Activated T-cell treated with anti-CD3 and anti-CD28 coated beads, Interleukin-2, amount 50 U/mL, for 24 hours (primary cell): ENCODE data around the gene GNG3.
"Not testable (repeated sequence)": the region's sequence is repeated elsewhere in the genome, so short reads cannot be mapped to it uniquely, and the experiment has no call there.

Source experiments
- DNase-seq: peaks from one replicate; pipeline ENCODE4 v3.0.0-alpha.2; 2020
- H3K27ac Mint-ChIP-seq: 2 replicates; pipeline ENCODE4 v1.8.0; 2020; ENCODE audit warnings: mild to moderate bottlenecking, mixed read lengths
- H3K27me3 Mint-ChIP-seq: 2 replicates; pipeline ENCODE4 v1.8.0; 2020; ENCODE audit warnings: mixed read lengths
- H3K36me3 Mint-ChIP-seq: 2 replicates; pipeline ENCODE4 v1.8.0; 2020; ENCODE audit warnings: low read depth, mixed read lengths
- H3K4me1 Mint-ChIP-seq: 2 replicates; pipeline ENCODE4 v1.8.0; 2020; ENCODE audit warnings: low read depth, mixed read lengths
- H3K4me3 Mint-ChIP-seq: 2 replicates; pipeline ENCODE4 v1.8.0; 2020; ENCODE audit warnings: mild to moderate bottlenecking, moderate library complexity, mixed read lengths
- H3K9me3 Mint-ChIP-seq: 2 replicates; pipeline ENCODE4 v1.8.0; 2020; ENCODE audit warnings: mixed read lengths

Gene GNG3

GRCh38 chr11:62721994-62722393, 14.5 kb downstream of the GNG3 start:
- peaks cover 97% of the 10 kb centered on the region for H3K36me3 Mint-ChIP-seq
- H3K4me1 Mint-ChIP-seq = peaks cover 61% of the 10 kb centered on the region
- peak overlapping the region; percentile 74 for H3K27ac Mint-ChIP-seq
- no peaks in the 10 kb centered on the region for H3K9me3 Mint-ChIP-seq
- DNase-seq = no peak
- H3K4me3 Mint-ChIP-seq = no peak overlapping the region
- H3K27me3 Mint-ChIP-seq = no peaks in the 10 kb centered on the region

- H3K4me3 Mint-ChIP-seq = peak overlapping the region; percentile 98
- peaks cover 89% of the 10 kb centered on the region for H3K36me3 Mint-ChIP-seq
- no peaks in the 10 kb centered on the region for H3K27me3 Mint-ChIP-seq
- peaks cover 53% of the 10 kb centered on the region for H3K4me1 Mint-ChIP-seq
- H3K27ac Mint-ChIP-seq = peak overlapping the region; percentile 100
- no peak for DNase-seq
- no peaks in the 10 kb centered on the region for H3K9me3 Mint-ChIP-seq
Observed at GRCh38 chr11:62724171-62724570, 16.7 kb downstream of the GNG3 start.

- no peak for DNase-seq
- Mint-ChIP-seq H3K4me3 (peak overlapping the region; percentile 98), H3K27me3 (no peaks in the 10 kb centered on the region), H3K27ac (peak overlapping the region; percentile 100), H3K9me3 (no peaks in the 10 kb centered on the region), H3K4me1 (peaks cover 52% of the 10 kb centered on the region), H3K36me3 (peaks cover 81% of the 10 kb centered on the region)
Observed at GRCh38 chr11:62725646-62726045, 18.2 kb downstream of the GNG3 start.

- Mint-ChIP-seq H3K27me3 (no peaks in the 10 kb centered on the region), H3K4me1 (peaks cover 51% of the 10 kb centered on the region), H3K27ac (peak overlapping the region; percentile 100), H3K4me3 (peak overlapping the region; percentile 98), H3K9me3 (no peaks in the 10 kb centered on the region), H3K36me3 (peaks cover 78% of the 10 kb centered on the region)
- peak; percentile 63 for DNase-seq
Observed at GRCh38 chr11:62726156-62726914, 18.9 kb downstream of the GNG3 start.

- peaks cover 77% of the 10 kb centered on the region for H3K36me3 Mint-ChIP-seq
- peak overlapping the region; percentile 98 for H3K4me3 Mint-ChIP-seq
- H3K27me3 Mint-ChIP-seq = no peaks in the 10 kb centered on the region
- no peaks in the 10 kb centered on the region for H3K9me3 Mint-ChIP-seq
- DNase-seq = no peak
- H3K4me1 Mint-ChIP-seq = peaks cover 48% of the 10 kb centered on the region
- peak overlapping the region; percentile 100 for H3K27ac Mint-ChIP-seq
Observed at GRCh38 chr11:62726915-62727164, 19.4 kb downstream of the GNG3 start.

- peak; percentile 98 for DNase-seq
- H3K27me3 Mint-ChIP-seq = no peaks in the 10 kb centered on the region
- peak within 1 kb of the TSS; percentile 98 for H3K4me3 Mint-ChIP-seq
- no peaks in the 10 kb centered on the region for H3K9me3 Mint-ChIP-seq
- H3K4me1 Mint-ChIP-seq = peaks cover 44% of the 10 kb centered on the region
- peak within 1 kb of the TSS; percentile 100 for H3K27ac Mint-ChIP-seq
- peaks cover 72% of the 10 kb centered on the region for H3K36me3 Mint-ChIP-seq
Observed at GRCh38 chr11:62727165-62727871, 19.8 kb downstream of the GNG3 start, which contains the start of gene HNRNPUL2. Gene HNRNPUL2 (minus strand): TSS chr11:62727457. CDS start chr11:62727156, 301 bp downstream.

- no peaks in the 10 kb centered on the region for H3K9me3 Mint-ChIP-seq
Observed at GRCh38 chr11:62727872-62728170, 20.3 kb downstream of the GNG3 start.

GRCh38 chr11:62728171-62728988, 20.9 kb downstream of the GNG3 start, which contains the start of gene TTC9C:
Gene TTC9C (plus strand): TSS chr11:62728486. CDS start chr11:62728849, 363 bp downstream.
- no peaks in the 10 kb centered on the region for H3K9me3 Mint-ChIP-seq
- H3K4me3 Mint-ChIP-seq = peak within 1 kb of the TSS; percentile 98
- H3K27ac Mint-ChIP-seq = peak within 1 kb of the TSS; percentile 100
- H3K27me3 Mint-ChIP-seq = no peaks in the 10 kb centered on the region
- peaks cover 42% of the 10 kb centered on the region for H3K4me1 Mint-ChIP-seq
- DNase-seq = peak; percentile 85
- H3K36me3 Mint-ChIP-seq = peaks cover 69% of the 10 kb centered on the region

More at GRCh38 chr11:62727872-62728170, 20.3 kb downstream of the GNG3 start:
- peak; percentile 84 for DNase-seq
- H3K36me3 Mint-ChIP-seq = peaks cover 70% of the 10 kb centered on the region
- H3K27ac Mint-ChIP-seq = peak overlapping the region; percentile 100
- H3K4me1 Mint-ChIP-seq = peaks cover 41% of the 10 kb centered on the region
- H3K4me3 Mint-ChIP-seq = peak overlapping the region; percentile 98
- H3K27me3 Mint-ChIP-seq = no peaks in the 10 kb centered on the region

GRCh38 chr11:62730076-62730475, 22.6 kb downstream of the GNG3 start:
- not testable (repeated sequence) for H3K9me3 Mint-ChIP-seq, H3K27me3 Mint-ChIP-seq, DNase-seq
- H3K4me3 Mint-ChIP-seq = peak overlapping the region; percentile 98
- H3K36me3 Mint-ChIP-seq = peaks cover 64% of the 10 kb centered on the region
- H3K27ac Mint-ChIP-seq = peak overlapping the region; percentile 67
- peaks cover 27% of the 10 kb centered on the region for H3K4me1 Mint-ChIP-seq

- H3K36me3 Mint-ChIP-seq = peaks cover 63% of the 10 kb centered on the region
- H3K4me3 Mint-ChIP-seq = no peak overlapping the region
- H3K27me3 Mint-ChIP-seq = no peaks in the 10 kb centered on the region
- H3K4me1 Mint-ChIP-seq = peaks cover 24% of the 10 kb centered on the region
- H3K9me3 Mint-ChIP-seq = no peaks in the 10 kb centered on the region
- DNase-seq = no peak
- peak overlapping the region; percentile 67 for H3K27ac Mint-ChIP-seq
Observed at GRCh38 chr11:62732830-62733229, 25.4 kb downstream of the GNG3 start.

GRCh38 chr11:62737196-62737595, 29.7 kb downstream of the GNG3 start:
- DNase-seq = no peak
- Mint-ChIP-seq H3K27me3 (no peaks in the 10 kb centered on the region), H3K36me3 (peaks cover 71% of the 10 kb centered on the region), H3K4me3 (no peak overlapping the region), H3K4me1 (peaks cover 7% of the 10 kb centered on the region), H3K9me3 (no peaks in the 10 kb centered on the region), H3K27ac (no peak overlapping the region)

GRCh38 chr11:62747475-62748160, 40.1 kb downstream of the GNG3 start:
- Mint-ChIP-seq H3K36me3 (peaks cover 20% of the 10 kb centered on the region), H3K4me1 (peaks cover 23% of the 10 kb centered on the region), H3K27ac (no peak overlapping the region), H3K9me3 (no peaks in the 10 kb centered on the region), H3K4me3 (no peak overlapping the region), H3K27me3 (no peaks in the 10 kb centered on the region)
- no peak for DNase-seq

- Mint-ChIP-seq H3K36me3 (peaks cover 30% of the 10 kb centered on the region), H3K27ac (peak overlapping the region; percentile 70), H3K4me1 (peaks cover 37% of the 10 kb centered on the region)
- H3K4me3 Mint-ChIP-seq, DNase-seq, H3K9me3 Mint-ChIP-seq, H3K27me3 Mint-ChIP-seq: not testable (repeated sequence)
Observed at GRCh38 chr11:62749931-62750330, 42.5 kb downstream of the GNG3 start.

- no peaks in the 10 kb centered on the region for H3K9me3 Mint-ChIP-seq
- DNase-seq = no peak
- H3K4me1 Mint-ChIP-seq = peaks cover 37% of the 10 kb centered on the region
- peaks cover 30% of the 10 kb centered on the region for H3K36me3 Mint-ChIP-seq
- no peaks in the 10 kb centered on the region for H3K27me3 Mint-ChIP-seq
- H3K27ac Mint-ChIP-seq = peak overlapping the region; percentile 53
- H3K4me3 Mint-ChIP-seq = no peak overlapping the region
Observed at GRCh38 chr11:62752177-62752785, 44.8 kb downstream of the GNG3 start.
